GM06990 (cell line): Measurements from ENCODE around the gene MYZAP.

Source experiments
- DNase-seq: peaks from one replicate; pipeline ENCODE4 v3.0.0-alpha.2; 2011; ENCODE audit not compliant: insufficient read length; ENCODE audit errors: extremely low read depth
- H3K27me3 ChIP-seq: replicated peaks from 2 replicates; pipeline ENCODE4 v1.6.0; 2011; ENCODE audit warnings: low read length; ENCODE audit not compliant: control insufficient read depth, insufficient read depth
- H3K36me3 ChIP-seq: 2 replicates; pipeline ENCODE4 v1.5.1; 2011; ENCODE audit warnings: low read length; ENCODE audit not compliant: control insufficient read depth, insufficient read depth
- H3K4me3 ChIP-seq: replicated peaks from 2 replicates; pipeline ENCODE4 v1.5.1; 2011; ENCODE audit warnings: low read depth, mild to moderate bottlenecking, control low read depth, low read length
- TF ChIP-seq, protein P1 (sequence below): IDR thresholded peaks from 2 replicates; pipeline ENCODE4 v1.5.1; 2011; ENCODE audit warnings: low read length, control low read depth, mild to moderate bottlenecking, inconsistent platforms; ENCODE audit not compliant: insufficient read depth, poor library complexity, severe bottlenecking

The MYZAP gene

GRCh38 chr15:57675481-57676181, 83.9 kb downstream of the MYZAP start:
- TF ChIP-seq, protein P1, sequence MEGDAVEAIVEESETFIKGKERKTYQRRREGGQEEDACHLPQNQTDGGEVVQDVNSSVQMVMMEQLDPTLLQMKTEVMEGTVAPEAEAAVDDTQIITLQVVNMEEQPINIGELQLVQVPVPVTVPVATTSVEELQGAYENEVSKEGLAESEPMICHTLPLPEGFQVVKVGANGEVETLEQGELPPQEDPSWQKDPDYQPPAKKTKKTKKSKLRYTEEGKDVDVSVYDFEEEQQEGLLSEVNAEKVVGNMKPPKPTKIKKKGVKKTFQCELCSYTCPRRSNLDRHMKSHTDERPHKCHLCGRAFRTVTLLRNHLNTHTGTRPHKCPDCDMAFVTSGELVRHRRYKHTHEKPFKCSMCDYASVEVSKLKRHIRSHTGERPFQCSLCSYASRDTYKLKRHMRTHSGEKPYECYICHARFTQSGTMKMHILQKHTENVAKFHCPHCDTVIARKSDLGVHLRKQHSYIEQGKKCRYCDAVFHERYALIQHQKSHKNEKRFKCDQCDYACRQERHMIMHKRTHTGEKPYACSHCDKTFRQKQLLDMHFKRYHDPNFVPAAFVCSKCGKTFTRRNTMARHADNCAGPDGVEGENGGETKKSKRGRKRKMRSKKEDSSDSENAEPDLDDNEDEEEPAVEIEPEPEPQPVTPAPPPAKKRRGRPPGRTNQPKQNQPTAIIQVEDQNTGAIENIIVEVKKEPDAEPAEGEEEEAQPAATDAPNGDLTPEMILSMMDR, result no peak
- no peaks in the 10 kb centered on the region for H3K36me3 ChIP-seq

GRCh38 chr15:57676585-57676984, 84.9 kb downstream of the MYZAP start:
- H3K4me3 ChIP-seq, result no peak overlapping the region
- DNase-seq, result no peak
- TF ChIP-seq, protein P1, result no peak
- no peaks in the 10 kb centered on the region for H3K27me3 ChIP-seq
- no peaks in the 10 kb centered on the region for H3K36me3 ChIP-seq

More at GRCh38 chr15:57675481-57676181, 83.9 kb downstream of the MYZAP start:
- DNase-seq, result no peak
- Histone ChIP-seq H3K27me3 (no peaks in the 10 kb centered on the region), H3K4me3 (no peak overlapping the region)

GRCh38 chr15:57677204-57677603, 85.5 kb downstream of the MYZAP start:
- H3K4me3 ChIP-seq, result no peak overlapping the region
- no peak for DNase-seq
- no peaks in the 10 kb centered on the region for H3K27me3 ChIP-seq
- TF ChIP-seq, protein P1, result no peak
- no peaks in the 10 kb centered on the region for H3K36me3 ChIP-seq

- Histone ChIP-seq H3K4me3 (no peak overlapping the region), H3K36me3 (no peaks in the 10 kb centered on the region), H3K27me3 (no peaks in the 10 kb centered on the region)
- TF ChIP-seq, protein P1, result no peak
- DNase-seq, result no peak
Observed at GRCh38 chr15:57680021-57680420, 88.3 kb downstream of the MYZAP start.

GRCh38 chr15:57681011-57681410, 89.3 kb downstream of the MYZAP start:
- DNase-seq, result no peak
- H3K36me3 ChIP-seq, result no peaks in the 10 kb centered on the region
- no peak overlapping the region for H3K4me3 ChIP-seq
- TF ChIP-seq, protein P1, result no peak
- H3K27me3 ChIP-seq, result no peaks in the 10 kb centered on the region
